HG02610 (cell line): ENCODE measurements around the gene NAPEPLD.
"Not testable (repeated sequence)": the region's sequence is repeated elsewhere in the genome, so short reads cannot be mapped to it uniquely, and the experiment has no call there.

Source experiments
- ATAC-seq: cut with Tn5 transposase; IDR thresholded peaks from one replicate; pipeline ENCODE4 v1.9.1; 2021; ENCODE audit warnings: mild to moderate bottlenecking, moderate library complexity; ENCODE audit not compliant: unreplicated experiment

The NAPEPLD gene

DNA sequence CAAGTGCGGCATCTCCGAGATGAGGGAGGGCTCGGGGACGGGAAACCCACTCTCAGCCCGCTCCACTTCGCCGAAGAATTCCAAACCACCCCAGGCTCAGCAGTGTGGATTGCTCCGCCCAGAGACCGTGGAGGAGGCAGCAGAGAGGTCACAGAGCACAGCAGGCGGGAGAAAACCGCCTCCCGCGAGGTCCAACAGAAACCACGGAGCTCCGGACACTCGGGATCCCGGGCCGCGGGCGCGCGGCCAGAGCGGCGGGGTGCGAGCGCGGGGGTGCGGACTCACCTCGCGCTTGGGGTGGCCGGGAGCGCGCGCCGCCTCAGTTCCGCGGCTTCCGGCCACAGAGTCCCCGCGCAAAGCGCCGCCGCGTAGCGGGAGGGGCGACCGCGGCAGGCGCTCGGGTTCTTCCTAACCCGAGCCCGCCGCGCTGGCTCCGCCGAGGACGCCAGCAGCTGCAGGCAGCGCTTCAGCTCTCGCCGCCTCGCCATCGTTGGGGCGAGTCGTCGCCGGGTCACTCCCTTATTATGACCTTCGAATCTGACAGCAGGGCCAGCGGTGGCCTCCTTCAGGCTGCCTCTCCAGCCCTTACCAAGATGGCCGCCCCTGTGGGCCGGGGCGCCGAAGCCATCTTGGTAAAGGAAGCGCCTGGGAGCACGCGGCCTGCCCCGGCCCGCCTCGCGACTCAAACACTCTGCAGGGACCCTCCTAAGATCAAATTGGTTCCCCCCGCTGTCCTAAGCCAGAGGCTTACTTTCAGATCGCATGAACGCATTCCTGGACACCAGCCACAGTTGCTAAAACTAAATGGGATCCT, at the start of gene NAPEPLD:
Gene NAPEPLD, minus strand, starts transcription at position 106 of the 814 bp plus-strand sequence. CDS start 20,323 bp downstream, outside the sequence.
- ATAC-seq = peak; percentile 85

DNA sequence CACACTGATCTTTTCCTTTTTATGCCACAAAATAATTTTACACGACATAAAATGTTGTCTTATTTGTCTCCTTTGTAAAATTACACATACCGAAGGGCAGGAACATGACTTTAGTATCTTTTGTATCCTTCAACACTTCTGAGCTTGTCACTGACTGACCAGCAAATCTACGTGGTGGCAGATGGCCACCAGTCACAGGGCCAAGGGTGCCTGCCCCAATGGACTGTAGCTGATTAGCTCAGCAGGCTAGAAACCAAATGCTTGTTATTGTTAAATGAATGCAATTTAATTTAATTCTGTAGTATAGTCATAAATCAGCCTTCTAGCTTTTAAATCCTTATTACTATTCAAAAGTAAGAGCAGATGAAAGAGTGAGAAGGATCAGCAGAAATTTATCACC, 49.2 kb upstream of the NAPEPLD start:
- not testable (repeated sequence) for ATAC-seq

DNA sequence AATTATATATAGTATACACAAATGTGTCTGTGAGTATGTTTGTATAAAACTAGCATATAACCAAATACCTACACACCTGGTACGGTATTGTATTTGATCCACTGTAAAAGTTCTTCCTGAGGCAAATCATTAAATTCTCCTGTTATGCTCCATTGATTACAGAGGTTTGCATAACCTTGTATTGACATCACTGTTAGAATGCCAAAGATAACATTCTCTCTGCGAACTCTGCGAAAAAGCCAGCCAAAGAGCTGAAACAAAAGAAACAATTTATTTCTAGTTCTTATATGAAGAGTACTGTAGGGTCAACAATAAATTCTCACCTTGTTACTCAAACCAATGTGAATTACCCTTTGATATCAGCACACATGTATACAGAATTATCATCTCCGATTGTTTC, 46.5 kb upstream of the NAPEPLD start:
- ATAC-seq = not testable (repeated sequence)

- not testable (repeated sequence) for ATAC-seq
Measured at GRCh38 chr7:103172415-103173146, 23.7 kb upstream of the NAPEPLD start.

GRCh38 chr7:103171695-103172414, 23.0 kb upstream of the NAPEPLD start:
- ATAC-seq = not testable (repeated sequence)

GRCh38 chr7:103166921-103167544, 18.1 kb upstream of the NAPEPLD start:
- not testable (repeated sequence) for ATAC-seq

- not testable (repeated sequence) for ATAC-seq
Measured at GRCh38 chr7:103163087-103163825, 14.4 kb upstream of the NAPEPLD start.

DNA sequence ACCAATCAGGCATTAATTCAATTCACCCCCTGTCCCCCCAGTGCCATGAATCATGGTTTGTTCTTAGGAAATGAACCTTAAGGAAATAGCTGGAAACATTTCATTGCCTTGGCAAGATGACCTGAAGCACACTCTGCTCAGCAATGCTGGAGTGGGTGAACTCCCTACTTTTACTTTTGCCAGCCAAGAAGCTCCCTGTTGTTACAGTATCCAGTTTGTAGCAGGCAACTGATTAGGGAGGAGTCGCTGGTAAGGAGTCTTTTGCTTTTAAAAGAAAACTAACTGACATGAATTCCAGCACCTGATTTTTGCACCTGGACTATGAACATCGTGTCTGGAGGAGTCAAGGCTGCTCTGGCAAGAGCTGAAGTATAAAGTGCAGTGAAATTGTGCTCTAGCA, 13.7 kb upstream of the NAPEPLD start:
- not testable (repeated sequence) for ATAC-seq

GRCh38 chr7:103161998-103162616, 13.2 kb upstream of the NAPEPLD start:
- not testable (repeated sequence) for ATAC-seq

DNA sequence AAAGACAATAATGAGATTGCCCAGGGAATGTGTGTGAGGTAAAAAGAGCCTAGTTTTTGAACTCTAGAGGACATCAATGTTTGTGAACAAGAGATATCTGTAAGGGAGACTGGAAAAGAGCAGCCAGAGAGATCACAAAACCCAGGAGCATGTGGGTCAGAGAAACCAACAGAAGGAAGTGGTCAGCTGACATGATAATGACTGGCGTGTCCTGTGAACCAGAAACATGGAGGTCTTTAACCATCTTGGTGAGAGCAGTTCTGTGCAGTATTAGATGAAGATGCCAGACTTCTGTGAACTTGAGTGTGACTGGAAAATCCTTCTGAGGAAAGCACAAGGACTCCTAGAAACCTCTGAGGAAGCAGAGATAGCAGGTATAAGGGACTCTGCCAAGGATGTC, 10.2 kb upstream of the NAPEPLD start:
- ATAC-seq = not testable (repeated sequence)

- ATAC-seq = not testable (repeated sequence)
Measured at GRCh38 chr7:103155331-103156024, 6.6 kb upstream of the NAPEPLD start.

GRCh38 chr7:103154042-103154441, 5.1 kb upstream of the NAPEPLD start:
- ATAC-seq = no peak

DNA sequence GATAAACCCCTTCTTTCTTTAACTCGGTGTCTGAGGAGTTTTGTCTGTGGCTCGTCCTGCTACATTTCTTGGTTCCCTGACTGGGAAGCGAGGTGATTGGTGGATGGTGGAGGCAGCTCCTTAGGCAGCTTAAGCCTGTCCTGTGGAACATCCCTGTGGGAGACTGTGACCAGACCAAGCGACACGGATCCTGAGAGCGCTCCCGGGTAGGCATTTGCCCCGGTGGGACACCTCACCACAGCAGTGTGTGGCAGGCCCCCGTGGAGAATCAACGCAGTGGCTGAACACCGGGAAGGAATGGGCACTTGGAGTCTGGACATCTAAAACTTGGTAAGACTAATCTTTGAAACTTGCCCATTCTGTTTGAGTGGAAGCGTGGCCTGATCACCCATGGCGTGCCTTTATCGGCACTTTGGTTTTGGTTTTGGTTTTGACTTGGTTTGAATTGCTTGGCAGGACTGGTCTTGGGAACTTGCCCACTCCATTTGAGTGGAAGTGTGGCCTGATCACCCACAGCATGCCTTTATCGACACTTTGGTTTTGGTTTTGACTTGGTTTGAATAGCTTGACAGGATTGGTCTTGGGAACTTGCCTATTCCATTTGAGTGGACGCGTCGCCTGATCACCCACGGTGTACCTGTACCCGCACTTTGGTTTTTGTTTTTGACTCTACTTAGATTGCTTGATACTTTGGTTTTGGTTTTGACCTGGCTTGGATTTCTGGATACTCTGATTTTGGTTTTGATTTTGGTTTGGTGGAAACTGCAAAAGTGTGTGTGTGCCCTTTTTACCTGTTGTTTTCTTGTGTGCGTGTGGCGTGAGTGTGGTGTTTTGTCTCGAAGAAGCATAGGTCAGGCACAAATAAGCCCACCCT, 4.1 kb upstream of the NAPEPLD start:
- not testable (repeated sequence) for ATAC-seq

GRCh38 chr7:103151993-103152676, 3.2 kb upstream of the NAPEPLD start:
- not testable (repeated sequence) for ATAC-seq

DNA sequence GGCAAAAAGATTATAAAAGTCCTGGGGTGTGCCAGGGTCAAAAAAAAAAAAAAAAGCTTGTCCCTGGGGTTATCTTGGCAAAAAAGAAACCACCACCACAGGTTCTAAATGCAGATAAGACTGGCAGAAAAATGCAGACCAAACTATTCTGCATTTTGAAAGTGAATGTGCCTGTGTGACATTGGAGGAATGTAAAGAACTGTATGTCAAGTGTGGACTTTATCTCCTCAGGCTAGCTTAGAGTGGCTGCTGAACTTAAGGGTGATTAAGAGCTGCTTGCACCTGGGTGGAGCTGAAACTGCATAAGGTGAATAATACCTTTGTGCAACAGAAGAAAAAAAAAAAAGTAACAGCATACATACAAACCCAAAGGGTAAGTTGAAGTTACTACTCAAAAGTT, 1.3 kb upstream of the NAPEPLD start:
- no peak for ATAC-seq

- ATAC-seq = no peak
Measured at GRCh38 chr7:103149808-103150180, 895 bp upstream of the NAPEPLD start.

- ATAC-seq = no peak
Measured at GRCh38 chr7:103148131-103148993, 537 bp downstream of the NAPEPLD start.
